HL-60 (cell line): ENCODE measurements around the gene CASQ2.

ENCODE experiments used
- DNase-seq, 2 experiments: peaks; one replicate each; pipeline ENCODE4 v3.0.0-alpha.2; 2010 to 2020; ENCODE audit warnings: low read depth in 1 of 2, low spot score in 1 of 2
- H3K27ac ChIP-seq: fragments of 250-450 bp; sonication (Bioruptor Pico); replicated peaks from 2 replicates; pipeline ENCODE4 v1.5.1; 2020; ENCODE audit warnings: mild to moderate bottlenecking, moderate library complexity
- H3K27me3 ChIP-seq: fragments of 250-450 bp; sonication (Bioruptor Pico); 2 replicates; pipeline ENCODE4 v1.5.1; 2021; ENCODE audit warnings: mild to moderate bottlenecking, moderate library complexity; ENCODE audit not compliant: insufficient read depth, poor library complexity, severe bottlenecking
- H3K4me3 ChIP-seq: replicated peaks from 2 replicates; pipeline ENCODE4 v1.5.1; 2011; ENCODE audit warnings: mild to moderate bottlenecking, control low read depth, low read length; ENCODE audit not compliant: insufficient read depth
- GABPA ChIP-seq: IDR thresholded peaks from 2 replicates; pipeline ENCODE4 v1.6.1; 2012; ENCODE audit warnings: low read depth
- POLR2AphosphoS5 ChIP-seq: IDR thresholded peaks from 2 replicates; pipeline ENCODE4 v1.6.1; 2012; ENCODE audit warnings: low read depth
- SPI1 ChIP-seq: IDR thresholded peaks from 2 replicates; pipeline ENCODE4 v1.6.1; 2012; ENCODE audit warnings: low read depth, mild to moderate bottlenecking, borderline replicate concordance
- TF ChIP-seq, protein P1 (sequence below): IDR thresholded peaks from 2 replicates; pipeline ENCODE4 v1.6.1; 2012; ENCODE audit warnings: low read depth; ENCODE audit not compliant: insufficient replicate concordance
- TF ChIP-seq, protein P2 (sequence below): IDR thresholded peaks from one replicate; pipeline ENCODE4 v1.5.1; 2011; ENCODE audit warnings: low read length, control low read depth, inconsistent platforms; ENCODE audit not compliant: insufficient read depth

The CASQ2 gene

DNA sequence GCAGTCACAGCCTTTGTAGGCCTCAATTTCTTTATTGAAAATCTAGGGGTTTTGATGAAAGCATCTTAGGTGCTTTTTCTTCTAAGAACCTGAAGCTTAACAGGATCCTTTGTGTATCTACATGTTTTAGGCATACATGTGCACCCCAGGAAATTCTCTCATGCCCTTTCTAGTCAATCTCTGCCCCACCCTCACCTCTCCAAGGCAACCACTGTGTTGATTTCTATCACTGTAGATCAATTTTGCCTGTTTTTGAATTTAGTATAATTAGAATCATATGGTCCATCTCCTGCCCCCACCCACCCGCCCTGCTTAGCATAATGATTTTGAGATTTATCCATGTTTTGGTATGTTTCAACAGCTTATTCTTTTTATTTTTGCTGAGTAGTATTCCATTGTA, 107.4 kb downstream of the CASQ2 start:
- TF ChIP-seq GABPA: no peak
- TF ChIP-seq SPI1: no peak
- TF ChIP-seq, protein P1, sequence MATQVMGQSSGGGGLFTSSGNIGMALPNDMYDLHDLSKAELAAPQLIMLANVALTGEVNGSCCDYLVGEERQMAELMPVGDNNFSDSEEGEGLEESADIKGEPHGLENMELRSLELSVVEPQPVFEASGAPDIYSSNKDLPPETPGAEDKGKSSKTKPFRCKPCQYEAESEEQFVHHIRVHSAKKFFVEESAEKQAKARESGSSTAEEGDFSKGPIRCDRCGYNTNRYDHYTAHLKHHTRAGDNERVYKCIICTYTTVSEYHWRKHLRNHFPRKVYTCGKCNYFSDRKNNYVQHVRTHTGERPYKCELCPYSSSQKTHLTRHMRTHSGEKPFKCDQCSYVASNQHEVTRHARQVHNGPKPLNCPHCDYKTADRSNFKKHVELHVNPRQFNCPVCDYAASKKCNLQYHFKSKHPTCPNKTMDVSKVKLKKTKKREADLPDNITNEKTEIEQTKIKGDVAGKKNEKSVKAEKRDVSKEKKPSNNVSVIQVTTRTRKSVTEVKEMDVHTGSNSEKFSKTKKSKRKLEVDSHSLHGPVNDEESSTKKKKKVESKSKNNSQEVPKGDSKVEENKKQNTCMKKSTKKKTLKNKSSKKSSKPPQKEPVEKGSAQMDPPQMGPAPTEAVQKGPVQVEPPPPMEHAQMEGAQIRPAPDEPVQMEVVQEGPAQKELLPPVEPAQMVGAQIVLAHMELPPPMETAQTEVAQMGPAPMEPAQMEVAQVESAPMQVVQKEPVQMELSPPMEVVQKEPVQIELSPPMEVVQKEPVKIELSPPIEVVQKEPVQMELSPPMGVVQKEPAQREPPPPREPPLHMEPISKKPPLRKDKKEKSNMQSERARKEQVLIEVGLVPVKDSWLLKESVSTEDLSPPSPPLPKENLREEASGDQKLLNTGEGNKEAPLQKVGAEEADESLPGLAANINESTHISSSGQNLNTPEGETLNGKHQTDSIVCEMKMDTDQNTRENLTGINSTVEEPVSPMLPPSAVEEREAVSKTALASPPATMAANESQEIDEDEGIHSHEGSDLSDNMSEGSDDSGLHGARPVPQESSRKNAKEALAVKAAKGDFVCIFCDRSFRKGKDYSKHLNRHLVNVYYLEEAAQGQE: no peak
- TF ChIP-seq POLR2AphosphoS5: no peak
- TF ChIP-seq, protein P2, sequence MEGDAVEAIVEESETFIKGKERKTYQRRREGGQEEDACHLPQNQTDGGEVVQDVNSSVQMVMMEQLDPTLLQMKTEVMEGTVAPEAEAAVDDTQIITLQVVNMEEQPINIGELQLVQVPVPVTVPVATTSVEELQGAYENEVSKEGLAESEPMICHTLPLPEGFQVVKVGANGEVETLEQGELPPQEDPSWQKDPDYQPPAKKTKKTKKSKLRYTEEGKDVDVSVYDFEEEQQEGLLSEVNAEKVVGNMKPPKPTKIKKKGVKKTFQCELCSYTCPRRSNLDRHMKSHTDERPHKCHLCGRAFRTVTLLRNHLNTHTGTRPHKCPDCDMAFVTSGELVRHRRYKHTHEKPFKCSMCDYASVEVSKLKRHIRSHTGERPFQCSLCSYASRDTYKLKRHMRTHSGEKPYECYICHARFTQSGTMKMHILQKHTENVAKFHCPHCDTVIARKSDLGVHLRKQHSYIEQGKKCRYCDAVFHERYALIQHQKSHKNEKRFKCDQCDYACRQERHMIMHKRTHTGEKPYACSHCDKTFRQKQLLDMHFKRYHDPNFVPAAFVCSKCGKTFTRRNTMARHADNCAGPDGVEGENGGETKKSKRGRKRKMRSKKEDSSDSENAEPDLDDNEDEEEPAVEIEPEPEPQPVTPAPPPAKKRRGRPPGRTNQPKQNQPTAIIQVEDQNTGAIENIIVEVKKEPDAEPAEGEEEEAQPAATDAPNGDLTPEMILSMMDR: no peak
- H3K4me3 ChIP-seq: no peak overlapping the region
- no peak overlapping the region for H3K27ac ChIP-seq
- DNase-seq: no peak
- no peaks in the 10 kb centered on the region for H3K27me3 ChIP-seq

DNA sequence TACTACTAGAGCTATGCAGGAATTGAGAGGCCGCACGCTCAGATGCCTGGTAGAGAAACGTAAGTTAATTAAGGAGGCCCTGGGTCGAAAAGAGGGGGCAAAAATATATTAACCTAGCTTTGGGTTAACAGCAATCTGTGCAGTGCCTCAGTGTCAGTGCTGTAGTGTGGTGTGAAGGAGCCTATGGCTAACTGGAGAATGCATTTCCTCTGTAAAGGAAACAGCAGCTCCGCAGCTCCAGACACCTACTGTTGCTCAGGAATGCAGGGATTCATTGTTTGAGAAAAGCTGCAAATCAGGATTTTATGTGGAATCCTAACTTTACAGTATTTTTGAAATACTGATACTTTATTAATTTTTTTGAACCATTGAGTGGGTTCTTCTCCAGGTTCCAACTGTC, 108.4 kb downstream of the CASQ2 start:
- Histone ChIP-seq H3K4me3 (no peak overlapping the region), H3K27me3 (no peaks in the 10 kb centered on the region), H3K27ac (no peak overlapping the region)
- no peak for DNase-seq
- TF ChIP-seq GABPA (no peak), SPI1 (no peak), POLR2AphosphoS5 (no peak)
- TF ChIP-seq, protein P2: no peak
- TF ChIP-seq, protein P1: no peak

- no peak for DNase-seq
- TF ChIP-seq, protein P1: no peak
- TF ChIP-seq SPI1 (no peak), POLR2AphosphoS5 (no peak), GABPA (no peak)
- TF ChIP-seq, protein P2: no peak
- Histone ChIP-seq H3K4me3 (no peak overlapping the region), H3K27me3 (no peaks in the 10 kb centered on the region), H3K27ac (no peak overlapping the region)
Observed at GRCh38 chr1:115658646-115659045, 109.9 kb downstream of the CASQ2 start.
